HG02973 (cell line): ENCODE measurements around the gene CACNA2D3.

Source experiments
- ATAC-seq: cut with Tn5 transposase; IDR thresholded peaks from one replicate; pipeline ENCODE4 v1.9.1; 2021; ENCODE audit warnings: moderate library complexity; ENCODE audit not compliant: unreplicated experiment

CACNA2D3 gene

GRCh38 chr3:54126551-54126950 lies 4.2 kb downstream of the CACNA2D3 start:
- no peak for ATAC-seq

- ATAC-seq: no peak
Measured at GRCh38 chr3:54127499-54128056, 5.2 kb downstream of the CACNA2D3 start.

DNA sequence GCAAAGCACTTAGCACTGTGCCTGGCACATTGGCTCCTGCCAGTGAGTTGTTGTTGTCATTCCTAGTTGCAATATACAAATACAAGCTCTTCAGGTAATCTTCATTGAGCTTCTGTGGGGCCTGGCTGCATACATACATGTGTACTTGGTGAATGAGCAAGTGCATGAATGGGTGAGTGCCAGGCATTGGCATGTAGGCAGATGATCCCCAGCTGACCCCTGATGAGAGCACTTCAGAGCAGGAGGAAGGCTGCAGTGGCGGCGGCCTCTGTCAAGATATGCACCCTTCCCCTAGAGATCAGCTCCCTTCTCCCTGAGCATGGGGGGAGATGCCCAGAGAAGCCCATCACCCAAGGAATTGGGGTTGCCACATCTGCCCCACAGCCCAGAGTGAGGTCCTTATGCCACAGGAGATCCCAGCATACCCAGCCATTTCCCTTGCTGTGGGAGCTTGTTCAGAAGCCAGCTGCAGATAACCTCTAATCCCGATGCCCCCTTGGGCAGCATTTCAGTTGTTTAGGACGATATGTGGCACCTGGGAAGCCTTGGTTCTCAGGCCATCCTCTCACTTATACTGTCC lies 8.8 kb downstream of the CACNA2D3 start:
- ATAC-seq: no peak

GRCh38 chr3:54131890-54132289 lies 9.5 kb downstream of the CACNA2D3 start:
- ATAC-seq: no peak

- no peak for ATAC-seq
Measured at GRCh38 chr3:54132685-54133084, 10.3 kb downstream of the CACNA2D3 start.

DNA sequence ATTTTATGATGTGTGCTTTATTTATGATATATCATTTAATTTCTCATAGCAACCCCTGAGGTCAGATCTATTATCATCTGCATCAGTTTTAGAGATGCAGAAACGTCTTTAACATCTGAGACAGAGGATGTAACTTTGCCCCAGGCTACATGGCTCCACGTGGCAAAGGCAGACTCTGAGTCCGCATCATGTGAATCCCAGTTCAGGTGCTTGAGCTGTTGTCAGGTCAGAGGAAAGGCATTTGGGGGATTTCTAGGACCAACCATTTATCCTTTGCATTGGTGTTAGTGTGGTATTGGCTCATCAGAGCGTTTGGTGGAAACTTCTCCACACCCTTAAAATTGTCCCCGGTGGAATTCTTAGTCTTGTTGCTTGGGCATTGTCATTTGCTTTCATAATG lies 10.8 kb downstream of the CACNA2D3 start:
- ATAC-seq: no peak

DNA sequence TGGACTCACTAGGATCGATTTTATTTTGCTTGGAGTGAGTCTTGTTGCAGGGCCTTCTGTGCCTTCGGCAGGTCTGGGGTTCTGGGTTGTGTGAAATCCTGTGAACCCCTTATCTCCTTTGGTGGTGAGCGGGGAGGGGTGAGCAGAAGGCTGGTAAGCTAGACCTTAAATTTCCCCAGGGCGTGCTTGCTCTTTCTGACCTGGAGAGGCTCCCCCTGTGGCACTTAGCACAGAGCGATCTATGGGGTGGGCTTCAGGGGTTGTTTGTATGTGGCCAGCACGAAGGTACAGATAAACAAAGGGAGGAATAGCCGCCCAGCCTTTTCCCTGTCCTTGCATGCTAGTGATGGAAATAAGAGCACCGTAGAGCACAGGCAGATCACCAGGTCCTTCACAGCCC lies 11.8 kb downstream of the CACNA2D3 start:
- no peak for ATAC-seq

DNA sequence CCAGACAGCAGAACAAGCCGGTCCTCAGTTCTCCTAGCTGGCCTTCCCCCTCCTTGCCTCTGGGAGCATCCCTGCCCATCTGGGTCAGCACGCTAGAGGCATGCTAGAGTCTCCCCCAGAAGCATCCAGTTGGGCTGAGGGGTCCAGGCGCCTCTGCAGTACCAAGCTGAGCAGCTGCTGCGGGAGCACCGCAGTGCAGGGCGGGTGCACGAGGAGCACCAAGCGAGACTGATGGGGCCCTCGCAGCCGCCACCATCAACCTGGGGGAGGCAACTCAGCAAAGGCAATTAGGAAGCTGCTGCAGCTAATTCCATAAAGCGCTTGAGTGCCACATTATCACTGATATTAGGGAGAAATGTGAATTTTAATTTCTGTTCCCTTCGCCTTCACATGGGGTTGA lies 12.4 kb downstream of the CACNA2D3 start:
- ATAC-seq: no peak

DNA sequence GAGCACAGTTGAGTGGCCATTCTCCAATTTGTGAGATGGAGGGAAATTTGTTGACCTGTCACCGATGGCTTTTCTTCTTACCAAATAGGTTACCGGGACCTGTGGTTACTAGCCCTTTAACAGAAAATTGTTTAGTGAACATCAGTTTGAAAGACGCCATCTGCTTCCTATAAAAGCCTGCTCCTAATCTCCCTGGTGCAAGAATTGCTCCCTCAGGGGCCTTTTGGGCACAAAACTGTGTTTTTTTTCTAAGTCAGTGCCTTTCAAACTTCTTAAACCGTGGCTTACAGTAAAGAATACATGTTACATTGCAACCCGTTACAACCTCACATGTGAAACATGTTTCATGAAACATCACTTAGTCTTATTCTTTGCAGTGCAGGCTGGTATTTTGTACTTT lies 15.0 kb downstream of the CACNA2D3 start:
- ATAC-seq: no peak

- no peak for ATAC-seq
Measured at GRCh38 chr3:54138937-54139547, 16.7 kb downstream of the CACNA2D3 start.

- no peak for ATAC-seq
Measured at GRCh38 chr3:54139630-54140029, 17.3 kb downstream of the CACNA2D3 start.

DNA sequence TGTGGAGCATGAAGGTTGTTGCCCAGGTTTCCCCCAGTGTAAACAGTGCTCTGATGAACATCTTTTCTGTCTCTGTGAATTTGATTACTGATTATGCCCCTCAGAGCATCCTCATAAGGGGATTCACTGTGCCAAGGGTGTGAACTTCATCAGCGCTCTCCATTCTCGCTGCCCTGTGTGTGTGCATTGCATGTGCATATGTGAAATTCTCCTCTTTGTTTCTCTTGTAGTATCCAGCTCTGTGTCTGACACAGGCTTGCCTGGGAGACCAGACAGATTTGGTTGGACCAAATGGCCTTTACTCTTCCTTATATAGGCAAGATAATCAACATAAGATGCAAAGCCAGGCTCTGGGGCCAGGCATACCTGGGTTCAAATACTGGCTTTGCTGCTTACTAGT lies 21.9 kb downstream of the CACNA2D3 start:
- ATAC-seq: no peak

- ATAC-seq: no peak
Measured at GRCh38 chr3:54146506-54147239, 24.3 kb downstream of the CACNA2D3 start.

GRCh38 chr3:54150864-54151467 lies 28.6 kb downstream of the CACNA2D3 start:
- no peak for ATAC-seq

DNA sequence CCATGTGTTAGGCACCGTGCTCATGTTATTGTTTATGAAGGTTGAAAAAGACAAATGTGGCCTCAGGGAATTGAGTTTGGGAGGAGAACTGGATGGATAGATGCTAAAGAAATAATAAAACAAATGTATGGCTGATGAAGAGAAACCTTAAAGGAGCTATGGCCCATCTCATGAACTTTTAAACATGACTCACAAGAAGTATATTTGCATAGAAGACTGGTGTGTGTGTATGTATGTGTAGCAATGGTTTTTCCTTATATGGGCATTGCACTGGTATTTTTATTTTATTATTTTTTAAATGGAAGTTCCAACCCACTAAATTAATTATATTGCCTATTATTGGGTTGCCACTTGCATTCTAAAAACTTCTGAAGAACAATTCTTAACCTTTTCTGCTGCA lies 31.1 kb downstream of the CACNA2D3 start:
- no peak for ATAC-seq

GRCh38 chr3:54157860-54158259 lies 35.5 kb downstream of the CACNA2D3 start:
- no peak for ATAC-seq

DNA sequence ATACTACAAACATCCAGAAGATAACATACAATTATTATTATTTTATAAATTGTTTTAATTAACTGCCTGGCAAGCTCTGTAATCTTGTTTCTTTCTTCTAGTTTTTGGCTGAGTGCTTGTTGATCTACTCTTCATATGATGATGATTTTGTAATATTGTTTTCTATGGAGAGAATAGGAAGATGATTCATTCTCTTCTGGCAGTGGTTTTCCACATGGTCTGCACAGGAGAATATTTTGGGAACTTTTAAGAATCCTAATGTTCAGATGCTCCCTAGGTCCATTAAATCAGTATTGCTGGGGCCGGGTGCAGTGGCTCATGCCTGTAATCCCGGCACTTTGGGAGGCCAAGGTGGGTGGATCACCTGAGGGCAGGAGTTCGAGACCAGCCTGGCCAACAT lies 37.6 kb downstream of the CACNA2D3 start:
- ATAC-seq: no peak

- no peak for ATAC-seq
Measured at GRCh38 chr3:54163441-54163840, 41.1 kb downstream of the CACNA2D3 start.

GRCh38 chr3:54164192-54164975 lies 42.0 kb downstream of the CACNA2D3 start:
- no peak for ATAC-seq

DNA sequence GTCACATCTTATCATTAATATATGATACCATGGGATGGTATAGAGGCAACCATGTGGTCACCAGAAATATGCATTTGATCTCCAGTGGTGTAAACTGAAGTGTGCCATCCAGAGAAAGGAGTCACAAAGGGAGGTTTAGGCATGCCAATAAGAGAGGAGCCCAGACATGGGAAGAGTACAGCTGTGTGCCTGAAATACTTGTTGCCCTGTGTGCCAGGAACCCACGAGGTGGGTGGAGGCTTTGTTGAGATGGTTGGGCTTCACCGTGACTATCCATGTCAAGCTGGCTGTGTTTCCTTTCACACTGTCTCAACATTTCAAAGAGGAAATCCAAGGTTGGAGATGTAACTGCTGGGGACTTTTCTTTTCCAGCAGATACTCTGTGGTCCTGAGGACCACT lies 43.5 kb downstream of the CACNA2D3 start:
- ATAC-seq: no peak

- ATAC-seq: no peak
Measured at GRCh38 chr3:54167999-54168398, 45.6 kb downstream of the CACNA2D3 start.
